Thymus (tissue), 11 donors: ENCODE measurements around the gene FLNC. TPM values are rescaled to one million over a fixed set of nuclear protein-coding genes. Genes with fewer than 3 reads are reported as not detected.

Experiments
- DNase-seq, 9 donors: peaks; one replicate each; pipeline ENCODE4 v3.0.0-alpha.2; 2013; ENCODE audit warnings: low spot score in 9 of 9, low read depth in 6 of 9, missing footprints in 1 of 9
- H3K27ac ChIP-seq, 2 donors: one replicate each; pipeline ENCODE4 v1.5.1; 2013; ENCODE audit warnings: control low read depth in 1 of 2, low read depth in 1 of 2, low read length in 1 of 2, mild to moderate bottlenecking in 1 of 2, moderate library complexity in 1 of 2
- H3K27me3 ChIP-seq, 2 donors: one replicate each; pipeline ENCODE4 v1.5.1; 2013; ENCODE audit warnings: low read length in 1 of 2; ENCODE audit not compliant: control insufficient read depth in 2 of 2, insufficient read depth in 1 of 2
- H3K36me3 ChIP-seq, 2 donors: one replicate each; pipeline ENCODE4 v1.5.1; 2013; ENCODE audit warnings: low read length in 1 of 2, mild to moderate bottlenecking in 1 of 2, moderate library complexity in 1 of 2; ENCODE audit not compliant: control insufficient read depth in 2 of 2, insufficient read depth in 2 of 2
- H3K4me1 ChIP-seq, 2 donors: one replicate each; pipeline ENCODE4 v1.5.1; 2013; ENCODE audit warnings: low read length in 2 of 2; ENCODE audit not compliant: control insufficient read depth in 2 of 2, insufficient read depth in 2 of 2
- H3K4me3 ChIP-seq, 2 donors: one replicate each; pipeline ENCODE4 v1.5.1; 2013; ENCODE audit warnings: low read length in 2 of 2, control low read depth in 1 of 2, mild to moderate bottlenecking in 1 of 2
- H3K9me3 ChIP-seq, 2 donors: one replicate each; pipeline ENCODE4 v1.5.1; 2013; ENCODE audit warnings: low read length in 1 of 2, mild to moderate bottlenecking in 1 of 2; ENCODE audit not compliant: control insufficient read depth in 2 of 2, insufficient read depth in 1 of 2
- WGBS: extraction: QIAGEN DNeasy Blood & Tissue Kit; methylation state at CpG from one replicate; pipeline ENCODE4 v1.1.7; 2013; 5-methylcytosine and 5-hydroxymethylcytosine counted together
- polyA plus RNA-seq: library from polyadenylated mRNA; stranded (reverse); fragments of 200-250 nt; gene quantifications from one replicate; pipeline ENCODE4 v1.2.3, GENCODE V29; 2013
- total RNA-seq: library from RNA; stranded (reverse); fragments of 120-200 nt; gene quantifications from one replicate; pipeline ENCODE4 v1.2.4, GENCODE V29; 2013
- donor health status: healthy.

FLNC gene
- total and polyA plus RNA-seq, 2 donors: 0.71 to 0.96 TPM

DNA sequence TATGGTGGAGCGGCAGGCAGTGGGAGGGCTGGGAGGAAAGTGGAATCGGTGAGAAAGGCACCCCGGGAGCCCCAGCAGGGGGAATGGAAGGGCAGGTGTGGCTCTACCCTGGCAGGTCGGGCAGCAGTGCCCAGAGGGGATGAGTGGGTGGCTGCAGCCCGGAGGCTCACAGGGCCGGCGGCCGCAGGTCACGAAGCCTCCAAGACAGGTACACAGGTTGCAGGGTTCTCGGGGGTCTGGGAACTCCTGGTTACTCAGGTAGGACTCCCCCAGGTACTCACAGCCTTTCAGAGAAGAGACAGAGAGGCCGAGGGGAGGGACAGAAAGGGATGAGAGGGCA lies 58.5 kb downstream of the FLNC start:
- Histone ChIP-seq H3K27ac (no peak overlapping the region), H3K4me3 (no peak overlapping the region), H3K36me3 (no peaks in the 10 kb centered on the region), H3K9me3 (peaks cover under 1 to 1% of the 10 kb centered on the region in 2 donors), H3K4me1 (no peaks in the 10 kb centered on the region), H3K27me3 (peaks cover 36 to 67% of the 10 kb centered on the region in 2 donors)
- WGBS: 92% methylated on average over 11 of the region's 11 CpGs
- no peak for DNase-seq

DNA sequence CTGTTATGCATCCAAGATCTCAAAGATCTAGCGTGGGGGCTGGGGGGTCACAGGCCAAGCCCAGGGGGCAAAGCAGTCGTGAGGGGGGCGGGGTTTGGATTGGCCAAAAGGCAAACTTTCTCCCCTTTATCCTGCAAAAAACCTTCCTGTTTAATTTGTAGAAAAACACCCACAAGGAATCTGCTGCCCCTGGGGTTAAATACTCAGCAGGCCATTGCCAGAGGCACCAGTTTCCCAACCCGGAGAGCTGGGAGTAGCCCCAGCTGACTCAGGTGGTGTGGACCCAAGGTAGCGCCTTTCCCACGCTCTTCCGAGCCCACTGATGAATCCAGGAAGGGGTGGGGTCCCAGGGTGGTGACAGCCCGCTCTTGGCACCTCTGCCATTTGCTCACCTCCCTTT lies 58.9 kb downstream of the FLNC start:
- Histone ChIP-seq H3K27me3 (peaks cover 36 to 70% of the 10 kb centered on the region in 2 donors), H3K36me3 (no peaks in the 10 kb centered on the region), H3K4me3 (no peak overlapping the region), H3K9me3 (peaks cover 0 to 1% of the 10 kb centered on the region in 2 donors), H3K27ac (no peak overlapping the region), H3K4me1 (no peaks in the 10 kb centered on the region)
- DNase-seq: no peak
- WGBS: 91% methylated on average over 8 of the region's 8 CpGs

DNA sequence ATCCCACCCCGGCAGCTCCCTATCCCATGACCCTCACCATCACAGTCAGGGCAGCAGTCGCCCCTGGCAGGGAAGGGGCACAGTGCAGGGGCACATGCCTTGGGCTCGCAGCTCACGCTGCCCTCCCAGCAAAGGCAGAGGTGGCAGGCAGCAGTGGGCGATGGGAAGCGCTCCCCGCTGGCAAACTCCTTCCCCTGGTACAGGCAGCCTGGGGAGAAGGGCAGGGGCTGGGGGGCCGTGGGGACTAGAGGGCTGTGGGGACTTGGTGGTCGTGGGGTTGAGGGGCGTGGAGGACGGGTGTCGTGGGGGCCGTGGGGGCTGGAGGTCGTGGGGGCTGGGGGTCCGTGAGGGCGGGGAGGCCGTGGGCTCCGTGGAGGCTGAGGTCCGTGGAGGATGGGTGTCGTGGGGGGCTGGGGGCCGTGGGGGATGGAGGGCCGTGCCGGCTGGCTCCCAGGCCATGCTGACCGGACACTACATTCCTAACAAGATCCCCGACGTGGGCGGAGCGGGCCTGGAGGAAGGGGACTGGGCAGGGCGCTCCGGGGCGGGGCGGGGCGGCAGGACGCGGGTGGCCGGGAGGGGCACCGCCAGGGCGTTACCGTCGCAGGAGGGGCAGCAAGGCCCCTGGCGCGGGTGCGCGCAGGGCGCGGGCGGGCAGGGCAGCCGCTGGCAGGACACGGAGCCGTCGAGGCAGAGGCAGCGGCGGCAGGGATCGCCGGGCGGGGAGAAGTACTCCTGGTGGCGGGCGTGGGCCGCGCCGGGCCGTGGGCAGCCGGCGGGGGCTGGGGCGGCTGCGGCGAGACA lies 60.3 kb downstream of the FLNC start:
- H3K27me3 ChIP-seq: peaks cover 36 to 71% of the 10 kb centered on the region in 2 donors
- H3K27ac ChIP-seq: no peak overlapping the region
- 19% methylated on average over 67 of the region's 67 CpGs for WGBS

DNA sequence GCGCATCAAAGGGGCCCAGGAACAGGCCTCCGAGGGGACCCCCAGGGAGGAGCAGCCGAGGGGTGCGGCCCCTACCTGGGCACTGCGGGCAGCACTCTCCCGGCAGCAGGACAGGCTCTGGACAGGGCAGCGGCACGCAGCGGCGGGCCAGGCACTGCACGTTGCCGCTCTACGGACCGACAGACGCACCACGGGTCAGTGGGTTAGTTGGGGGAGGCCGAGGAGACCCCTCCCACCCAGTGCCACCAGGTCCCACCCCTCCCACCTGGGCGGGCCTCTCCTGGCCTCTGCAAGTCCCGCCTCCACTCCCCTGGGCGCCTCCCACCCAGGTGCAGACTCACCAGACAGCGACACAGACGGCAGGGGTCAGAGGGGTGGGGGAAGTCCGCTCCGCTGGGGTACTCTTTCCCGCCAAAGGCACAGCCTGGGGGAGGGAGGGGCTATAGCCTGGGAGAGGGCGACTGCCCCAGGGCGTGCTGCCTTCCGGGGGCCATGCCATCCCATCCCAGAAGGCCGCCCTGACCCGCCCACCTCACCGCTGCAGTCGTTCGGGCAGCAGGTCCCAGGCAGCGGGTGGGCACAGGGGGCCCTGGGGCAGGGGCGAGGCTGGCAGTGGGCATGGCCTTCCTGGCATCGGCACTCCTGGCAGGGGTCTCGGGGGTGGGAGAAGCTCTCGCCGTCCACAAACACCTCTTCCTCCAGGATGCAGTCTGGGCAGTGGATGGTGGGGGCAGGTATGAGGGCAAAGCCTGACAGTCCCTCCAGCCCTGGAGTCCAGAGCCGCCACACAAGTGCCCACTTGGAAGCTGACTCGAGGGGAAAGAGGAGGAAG lies 61.1 kb downstream of the FLNC start:
- no peak for DNase-seq

More for the DNA sequence above, 60.3 kb downstream of the FLNC start:
- Histone ChIP-seq H3K4me3 (peak overlapping the region in 1 of 2 donors; percentile 20), H3K36me3 (no peaks in the 10 kb centered on the region), H3K9me3 (peaks cover 0 to 1% of the 10 kb centered on the region in 2 donors), H3K4me1 (no peaks in the 10 kb centered on the region)
- DNase-seq: no peak

DNA sequence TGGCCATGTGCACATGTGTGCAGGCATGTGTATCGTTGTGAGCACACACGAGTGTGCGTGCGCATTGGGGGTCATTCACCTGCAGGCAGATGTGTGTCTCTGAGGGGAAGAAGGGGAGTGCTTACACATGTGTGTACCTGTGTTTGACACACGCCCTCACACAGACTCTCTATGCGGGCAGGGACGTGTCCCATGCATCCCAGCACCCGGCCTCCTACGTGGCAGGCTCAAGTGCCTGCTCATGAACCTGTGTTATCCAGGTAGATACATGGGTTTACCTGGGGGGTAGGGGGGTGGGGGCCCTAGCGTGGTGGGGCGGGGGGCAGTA lies 61.7 kb downstream of the FLNC start:
- 87% methylated on average over 11 of the region's 11 CpGs for WGBS
- Histone ChIP-seq H3K9me3 (peaks cover 0 to 1% of the 10 kb centered on the region in 2 donors), H3K4me1 (no peaks in the 10 kb centered on the region), H3K27me3 (peaks cover 36 to 64% of the 10 kb centered on the region in 2 donors), H3K27ac (no peak overlapping the region), H3K4me3 (no peak overlapping the region), H3K36me3 (no peaks in the 10 kb centered on the region)
- DNase-seq: no peak

More for the DNA sequence above, 61.1 kb downstream of the FLNC start:
- Histone ChIP-seq H3K4me1 (no peaks in the 10 kb centered on the region), H3K9me3 (peaks cover 0 to 1% of the 10 kb centered on the region in 2 donors), H3K36me3 (no peaks in the 10 kb centered on the region), H3K4me3 (no peak overlapping the region), H3K27ac (no peak overlapping the region), H3K27me3 (peaks cover 36 to 70% of the 10 kb centered on the region in 2 donors)
- WGBS: 40% methylated on average over 41 of the region's 41 CpGs

DNA sequence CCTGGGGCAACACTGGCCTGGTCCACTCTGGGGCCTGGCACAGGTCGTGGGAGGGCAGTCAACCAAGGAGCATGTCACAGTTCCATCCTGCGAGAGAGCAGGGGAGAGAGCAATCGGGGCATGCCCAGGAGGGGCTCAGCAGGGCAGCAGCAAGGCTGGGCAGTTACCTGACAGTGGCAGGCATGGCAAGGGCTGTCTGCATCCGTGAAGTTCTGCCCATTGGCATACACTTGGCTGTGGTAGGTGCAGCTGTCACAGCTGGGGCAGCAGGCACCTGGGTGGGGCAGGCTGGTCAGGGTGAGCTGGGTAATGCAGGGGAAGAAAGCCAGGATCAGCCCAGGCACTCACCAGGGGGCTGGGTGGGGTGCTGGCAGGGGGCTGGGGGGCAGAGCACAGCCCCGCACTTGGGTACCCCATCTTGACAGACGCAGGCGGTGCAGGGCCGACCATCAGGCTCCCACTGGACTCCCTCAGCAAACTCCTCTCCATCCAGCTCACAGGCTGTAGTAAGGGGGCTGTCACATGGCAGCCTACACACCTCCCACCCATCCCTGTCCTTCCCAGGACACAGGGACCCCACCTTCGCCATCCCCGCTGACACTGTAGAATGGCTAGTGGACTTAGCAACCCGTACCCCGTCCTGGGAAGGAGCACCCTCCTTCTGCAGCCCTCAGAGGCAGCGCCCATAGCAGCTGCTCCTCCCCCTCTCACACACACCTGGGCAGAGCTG lies 62.5 kb downstream of the FLNC start:
- H3K27ac ChIP-seq: no peak overlapping the region
- no peak overlapping the region for H3K4me3 ChIP-seq
- no peaks in the 10 kb centered on the region for H3K4me1 ChIP-seq
- DNase-seq: no peak
- no peaks in the 10 kb centered on the region for H3K36me3 ChIP-seq
- peaks cover 36 to 61% of the 10 kb centered on the region in 2 donors for H3K27me3 ChIP-seq
- 94% methylated on average over 13 of the region's 13 CpGs for WGBS
- peaks cover 0 to 1% of the 10 kb centered on the region in 2 donors for H3K9me3 ChIP-seq

DNA sequence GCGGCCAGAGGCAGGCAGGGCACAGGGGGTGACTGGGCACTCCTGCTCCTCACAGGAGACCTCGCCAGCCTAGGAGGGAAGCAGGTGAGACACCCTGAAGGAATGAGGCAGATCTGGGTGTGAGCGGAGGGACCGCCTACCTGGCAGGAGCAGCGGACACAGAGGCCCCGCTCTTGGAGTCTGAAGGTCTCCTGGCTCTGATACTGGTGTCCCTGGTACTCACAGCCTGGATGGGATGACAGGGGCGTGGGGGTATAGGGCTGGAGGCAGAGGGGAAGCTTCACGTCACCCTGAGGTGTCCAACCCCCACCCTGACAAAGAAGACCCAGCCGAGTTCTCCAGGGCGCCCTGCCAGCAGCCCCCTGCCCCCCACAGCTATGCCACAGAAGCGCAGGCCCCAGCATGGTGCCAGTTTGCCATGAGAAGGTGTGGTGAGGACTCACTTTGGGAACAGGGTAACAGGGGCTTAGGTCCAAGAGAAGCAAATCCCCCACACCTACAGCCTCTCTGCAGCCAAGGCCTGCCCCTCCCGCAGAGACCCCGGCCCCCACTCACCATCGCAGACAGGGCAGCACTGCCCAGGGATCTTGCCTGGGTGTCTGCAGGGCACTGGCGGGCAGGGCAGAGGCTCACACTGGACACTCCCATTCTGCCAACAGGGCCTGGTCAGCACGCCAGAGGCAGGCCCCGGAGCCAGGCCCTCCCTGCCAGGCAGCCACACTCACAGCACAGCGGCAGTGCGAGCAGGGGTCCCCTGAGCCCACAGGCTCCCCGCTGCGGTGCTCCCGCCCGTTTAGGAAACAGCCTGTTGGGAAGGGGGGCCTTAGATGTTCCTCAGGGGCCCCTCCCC lies 63.3 kb downstream of the FLNC start:
- H3K4me3 ChIP-seq: no peak overlapping the region
- no peaks in the 10 kb centered on the region for H3K36me3 ChIP-seq
- no peak for DNase-seq
- H3K4me1 ChIP-seq: no peaks in the 10 kb centered on the region
- no peak overlapping the region for H3K27ac ChIP-seq
- peaks cover 0 to 1% of the 10 kb centered on the region in 2 donors for H3K9me3 ChIP-seq
- WGBS: 95% methylated on average over 23 of the region's 23 CpGs
- peaks cover 35 to 54% of the 10 kb centered on the region in 2 donors for H3K27me3 ChIP-seq

DNA sequence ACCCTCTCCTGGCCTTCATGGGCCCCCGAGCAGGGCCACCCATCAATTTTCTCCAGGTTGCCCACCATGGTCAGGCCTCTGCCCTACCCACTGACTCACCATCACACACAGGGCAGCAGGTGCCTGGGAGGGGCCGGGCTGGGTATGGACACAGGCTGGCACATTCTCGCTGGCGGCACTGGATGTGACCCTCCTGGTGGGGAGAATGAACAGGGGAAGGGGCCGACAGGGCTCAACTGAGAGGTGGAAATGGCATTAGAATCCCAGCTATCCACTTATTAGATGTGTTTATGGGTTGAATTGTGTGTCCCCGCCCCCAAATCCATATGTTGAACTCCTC lies 63.9 kb downstream of the FLNC start:
- 96% methylated on average over 6 of the region's 6 CpGs for WGBS
- DNase-seq: no peak
- H3K27me3 ChIP-seq: peaks cover 29 to 48% of the 10 kb centered on the region in 2 donors
- H3K4me1 ChIP-seq: no peaks in the 10 kb centered on the region
- no peak overlapping the region for H3K4me3 ChIP-seq
- H3K36me3 ChIP-seq: no peaks in the 10 kb centered on the region
- no peak overlapping the region for H3K27ac ChIP-seq
- peaks cover 0 to 1% of the 10 kb centered on the region in 2 donors for H3K9me3 ChIP-seq
